GM20000 (cell line): Measurements from ENCODE around the gene FLOT1.

Source experiments
- DNase-seq: peaks from one replicate; pipeline ENCODE4 v3.0.0; 2012; ENCODE audit warnings: low spot score
- TF ChIP-seq, protein P1 (sequence below): IDR thresholded peaks from 2 replicates; pipeline ENCODE4 v1.5.1; 2012; ENCODE audit warnings: mild to moderate bottlenecking, control low read depth; ENCODE audit errors: extremely low read depth, missing control alignments

Gene FLOT1

DNA sequence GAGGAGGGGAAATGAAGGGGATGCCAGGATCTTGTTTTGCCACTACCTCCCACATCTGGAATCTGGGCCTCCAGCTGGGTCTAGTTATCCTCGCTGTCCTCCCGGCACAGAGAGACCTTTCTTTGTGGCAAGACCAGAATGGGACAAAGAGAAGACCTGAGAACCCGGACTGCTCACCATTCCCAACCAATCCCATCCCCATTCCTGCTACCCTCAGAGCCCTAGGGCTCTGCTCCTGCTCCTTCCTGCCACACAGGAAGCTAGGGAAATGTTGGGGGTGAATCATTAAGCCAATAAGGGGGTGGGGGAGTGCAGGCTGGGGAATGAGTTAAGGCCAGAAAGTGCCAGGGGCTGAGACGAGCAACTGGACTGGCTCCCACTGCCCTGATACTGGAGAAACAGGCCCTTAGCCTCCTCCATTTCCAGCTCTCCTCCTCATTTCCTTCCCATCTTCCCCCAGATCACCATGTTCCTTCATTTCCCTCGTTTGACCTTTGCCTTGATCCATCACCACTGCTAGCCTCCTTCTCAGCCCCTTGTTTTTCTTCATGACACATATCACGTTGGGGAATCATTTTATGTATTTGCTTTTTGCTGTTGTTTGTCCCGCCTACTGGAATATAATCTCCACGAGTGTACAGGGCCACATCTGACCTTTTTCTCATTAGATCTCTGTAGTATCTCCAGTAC lies 6.5 kb upstream of the FLOT1 start:
- no peak for DNase-seq
- TF ChIP-seq, protein P1, sequence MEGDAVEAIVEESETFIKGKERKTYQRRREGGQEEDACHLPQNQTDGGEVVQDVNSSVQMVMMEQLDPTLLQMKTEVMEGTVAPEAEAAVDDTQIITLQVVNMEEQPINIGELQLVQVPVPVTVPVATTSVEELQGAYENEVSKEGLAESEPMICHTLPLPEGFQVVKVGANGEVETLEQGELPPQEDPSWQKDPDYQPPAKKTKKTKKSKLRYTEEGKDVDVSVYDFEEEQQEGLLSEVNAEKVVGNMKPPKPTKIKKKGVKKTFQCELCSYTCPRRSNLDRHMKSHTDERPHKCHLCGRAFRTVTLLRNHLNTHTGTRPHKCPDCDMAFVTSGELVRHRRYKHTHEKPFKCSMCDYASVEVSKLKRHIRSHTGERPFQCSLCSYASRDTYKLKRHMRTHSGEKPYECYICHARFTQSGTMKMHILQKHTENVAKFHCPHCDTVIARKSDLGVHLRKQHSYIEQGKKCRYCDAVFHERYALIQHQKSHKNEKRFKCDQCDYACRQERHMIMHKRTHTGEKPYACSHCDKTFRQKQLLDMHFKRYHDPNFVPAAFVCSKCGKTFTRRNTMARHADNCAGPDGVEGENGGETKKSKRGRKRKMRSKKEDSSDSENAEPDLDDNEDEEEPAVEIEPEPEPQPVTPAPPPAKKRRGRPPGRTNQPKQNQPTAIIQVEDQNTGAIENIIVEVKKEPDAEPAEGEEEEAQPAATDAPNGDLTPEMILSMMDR, result no peak

DNA sequence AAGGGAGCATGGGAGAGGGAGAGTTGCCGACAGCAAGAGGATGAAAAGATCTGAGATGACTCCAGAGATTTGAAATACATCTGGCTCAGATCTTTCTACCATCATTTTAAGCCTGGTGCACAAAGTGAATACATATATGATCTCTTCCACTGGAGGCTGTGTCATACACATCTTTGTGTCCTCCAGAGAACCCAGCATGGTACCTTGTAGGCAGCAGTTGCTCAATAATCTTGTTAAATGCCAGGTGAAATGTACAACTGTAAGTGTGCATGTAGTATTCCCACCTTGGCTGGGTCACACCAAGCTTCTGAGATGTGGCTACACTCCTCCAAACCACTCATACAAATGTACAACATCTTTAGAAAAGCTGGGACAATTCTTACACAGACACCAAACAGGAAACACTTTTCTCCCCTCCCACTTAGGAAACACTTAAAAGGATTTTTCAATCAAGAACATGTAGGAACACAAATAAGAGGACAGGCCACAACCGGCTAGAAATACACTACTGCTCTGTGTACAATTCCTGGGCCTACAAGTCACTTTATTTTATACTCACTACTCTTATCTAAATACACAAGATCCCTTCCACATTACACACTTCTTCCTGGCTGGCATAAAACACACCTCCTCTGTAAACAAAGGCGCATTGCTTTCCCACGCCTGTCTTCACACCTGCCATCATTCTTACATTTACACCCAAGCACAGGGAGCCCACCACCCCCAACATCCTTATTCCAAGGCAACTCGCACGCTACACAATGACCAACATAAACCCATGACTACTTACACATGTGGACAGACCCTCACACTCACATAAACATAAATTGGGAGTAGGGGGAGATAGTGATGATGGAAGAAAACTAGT lies 5.6 kb upstream of the FLOT1 start:
- no peak for DNase-seq

DNA sequence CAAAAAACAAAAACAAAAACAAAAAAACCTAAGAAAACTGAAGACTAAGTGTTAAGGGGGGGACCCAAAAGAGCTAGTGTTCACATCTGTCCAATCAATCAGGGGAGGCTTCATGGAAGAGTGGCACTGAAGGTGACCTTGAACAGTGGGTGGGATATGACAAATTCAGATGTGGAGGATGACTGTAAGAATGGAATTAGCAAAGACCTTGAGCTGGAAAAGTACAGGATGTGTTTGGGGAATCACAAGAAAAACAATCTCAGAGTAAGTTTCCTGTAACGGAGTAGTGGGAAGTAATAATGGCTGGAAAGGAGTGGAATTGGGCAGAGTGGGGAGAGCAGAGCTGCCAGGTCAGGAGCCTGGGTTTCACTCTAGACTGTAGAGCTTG lies 4.8 kb upstream of the FLOT1 start:
- TF ChIP-seq, protein P1, result no peak
- no peak for DNase-seq

More for the DNA sequence above, 5.6 kb upstream of the FLOT1 start:
- TF ChIP-seq, protein P1, result no peak

DNA sequence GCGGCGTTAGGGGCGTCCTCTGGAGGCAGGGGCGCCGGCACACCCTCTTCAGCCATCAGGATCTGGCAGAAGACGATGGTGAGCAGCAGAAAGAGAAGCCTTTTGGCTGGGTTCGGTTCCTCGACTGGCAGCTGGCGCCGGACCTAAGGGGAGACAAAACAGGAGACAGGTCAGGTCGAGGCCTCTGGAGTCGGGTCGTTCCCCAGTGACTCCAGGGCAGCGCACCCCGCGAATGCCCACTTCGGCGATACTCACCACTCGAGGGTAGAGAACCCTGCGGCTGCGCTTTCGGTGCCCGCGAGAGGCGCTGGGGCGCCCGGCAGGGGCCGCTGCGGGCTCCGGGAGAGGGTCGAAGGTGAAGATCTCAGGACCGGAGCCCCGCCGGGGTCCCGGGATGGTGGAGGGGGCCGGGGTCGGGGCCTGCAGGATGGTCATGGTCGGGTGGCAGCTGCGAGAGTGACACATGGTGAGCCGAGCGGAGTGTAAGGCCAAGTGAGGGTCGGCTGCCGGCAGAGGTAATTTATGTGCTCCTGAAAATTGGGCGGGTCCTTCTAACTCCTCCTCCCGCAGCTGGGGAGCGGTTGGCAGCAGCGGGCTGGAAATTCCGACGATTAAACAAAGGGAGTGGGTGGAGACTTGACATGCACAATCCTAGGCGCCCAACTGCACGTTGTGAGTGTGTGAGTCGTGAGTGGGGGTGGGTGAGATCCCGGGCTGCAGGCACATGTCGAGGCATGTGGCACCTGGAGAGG lies 1.7 kb upstream of the FLOT1 start, which contains the start of gene IER3:
IER3 (minus strand) TSS at position 494 of the 752 bp plus-strand sequence; CDS start at position 465, 29 bp downstream.
- TF ChIP-seq, protein P1, result peak; percentile 56
- DNase-seq, result peak; percentile 80

DNA sequence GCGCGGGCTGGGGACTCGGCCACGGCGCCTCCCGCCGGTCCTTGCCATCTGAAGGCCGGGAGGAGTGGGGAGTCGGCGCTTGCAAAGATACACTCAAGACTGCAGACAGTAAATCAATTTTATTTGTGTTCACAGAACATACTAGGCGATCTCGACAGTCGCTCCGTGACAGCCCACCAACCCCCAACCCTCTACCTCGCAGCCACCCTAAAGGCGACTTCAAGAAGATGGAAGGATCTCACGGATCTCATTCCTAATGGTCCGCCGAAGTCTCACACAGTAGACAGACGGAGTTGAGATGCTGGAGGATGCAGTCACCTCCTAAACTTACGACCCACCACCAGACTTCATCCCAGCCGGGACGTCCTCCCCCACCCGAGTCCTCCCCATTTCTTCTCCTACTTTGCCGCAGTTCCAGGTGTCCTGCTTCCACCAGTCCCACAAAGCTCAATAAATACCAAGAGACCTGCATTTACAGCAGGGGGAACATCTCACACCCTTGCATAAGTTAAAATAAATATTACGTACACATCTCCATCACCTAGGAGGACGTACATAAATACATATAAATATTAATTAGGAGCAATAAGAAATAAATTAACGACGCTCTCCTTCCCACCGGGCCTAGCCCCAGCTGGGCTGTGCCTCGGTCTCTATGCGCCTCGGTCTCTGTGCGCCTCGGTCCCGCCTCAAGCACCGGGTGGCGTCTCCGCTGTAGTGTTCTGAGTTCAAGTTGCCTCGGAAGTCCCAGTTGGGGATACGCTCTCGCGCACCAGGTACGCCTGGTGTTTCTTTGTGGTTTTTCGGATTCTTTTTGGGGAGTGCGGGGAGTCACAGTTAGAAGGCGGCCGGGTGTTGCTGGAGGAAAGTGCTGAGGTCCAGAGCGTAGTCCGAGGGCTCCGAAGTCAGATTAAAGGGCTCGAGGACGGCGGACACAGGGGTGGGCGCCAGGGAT lies 889 bp upstream of the FLOT1 start:
- DNase-seq, result peak; percentile 49
- TF ChIP-seq, protein P1, result no peak

DNA sequence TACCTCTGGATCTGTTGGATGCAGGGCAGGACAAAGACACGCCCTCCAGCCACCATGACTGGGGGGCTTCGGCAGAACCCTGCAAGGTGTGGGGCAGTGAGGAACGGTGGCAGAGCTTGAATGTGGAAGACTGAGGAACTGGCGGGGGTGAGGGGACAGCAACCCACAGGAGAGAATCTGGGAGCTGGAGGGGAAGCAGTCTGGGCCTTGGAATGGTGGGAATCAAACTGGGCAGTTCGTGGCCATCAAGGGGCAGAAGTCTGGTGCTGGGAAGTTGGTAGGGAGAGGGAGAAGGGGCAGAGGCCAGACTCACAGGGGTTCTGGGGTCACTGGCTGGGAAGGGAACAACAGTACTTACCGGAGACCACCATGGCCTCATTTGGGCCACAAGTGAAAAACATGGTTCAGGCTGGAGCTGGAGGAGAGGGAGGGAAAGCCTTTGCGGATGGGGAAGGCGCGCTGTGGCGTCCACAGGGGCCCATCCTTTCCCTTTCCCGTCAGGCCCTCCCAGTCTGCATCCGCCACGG lies 635 bp downstream of the FLOT1 start:
- DNase-seq, result no peak
- TF ChIP-seq, protein P1, result no peak
